ENCODE results near the gene RNF208.

DNA sequence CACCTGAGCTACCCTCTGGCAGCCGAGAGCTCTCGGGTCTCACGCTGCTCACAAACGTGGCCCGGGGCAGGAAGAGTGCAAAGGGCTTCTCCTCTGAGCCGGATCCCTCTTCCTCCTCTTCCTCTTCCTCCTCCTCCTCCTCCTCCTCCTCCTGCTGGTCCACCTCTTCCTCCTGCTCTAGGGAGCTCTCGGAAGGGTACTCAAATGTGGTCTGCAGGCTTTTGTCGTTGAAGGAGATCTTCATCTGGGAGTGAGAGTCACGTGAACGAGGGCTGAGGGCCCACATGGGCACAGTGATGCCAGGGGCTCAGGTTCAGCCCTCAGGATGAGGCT, 29.6 kb downstream of the RNF208 start:
- TF ChIP-seq, protein P1, sequence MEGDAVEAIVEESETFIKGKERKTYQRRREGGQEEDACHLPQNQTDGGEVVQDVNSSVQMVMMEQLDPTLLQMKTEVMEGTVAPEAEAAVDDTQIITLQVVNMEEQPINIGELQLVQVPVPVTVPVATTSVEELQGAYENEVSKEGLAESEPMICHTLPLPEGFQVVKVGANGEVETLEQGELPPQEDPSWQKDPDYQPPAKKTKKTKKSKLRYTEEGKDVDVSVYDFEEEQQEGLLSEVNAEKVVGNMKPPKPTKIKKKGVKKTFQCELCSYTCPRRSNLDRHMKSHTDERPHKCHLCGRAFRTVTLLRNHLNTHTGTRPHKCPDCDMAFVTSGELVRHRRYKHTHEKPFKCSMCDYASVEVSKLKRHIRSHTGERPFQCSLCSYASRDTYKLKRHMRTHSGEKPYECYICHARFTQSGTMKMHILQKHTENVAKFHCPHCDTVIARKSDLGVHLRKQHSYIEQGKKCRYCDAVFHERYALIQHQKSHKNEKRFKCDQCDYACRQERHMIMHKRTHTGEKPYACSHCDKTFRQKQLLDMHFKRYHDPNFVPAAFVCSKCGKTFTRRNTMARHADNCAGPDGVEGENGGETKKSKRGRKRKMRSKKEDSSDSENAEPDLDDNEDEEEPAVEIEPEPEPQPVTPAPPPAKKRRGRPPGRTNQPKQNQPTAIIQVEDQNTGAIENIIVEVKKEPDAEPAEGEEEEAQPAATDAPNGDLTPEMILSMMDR (IDR thresholded peaks at IDR 0.05; ENCODE audit: insufficient read depth, low read length, poor library complexity, severe bottlenecking), result no peak
- no peak for TF ChIP-seq EZH2phosphoT487 (conservative IDR thresholded peaks at IDR 0.05; ENCODE audit: low read length)
